HG03064 (cell line): ENCODE measurements around the gene STN1.

Source experiments
- ATAC-seq: cut with Tn5 transposase; IDR thresholded peaks from one replicate; pipeline ENCODE4 v1.9.1; 2021; ENCODE audit warnings: low read depth; ENCODE audit not compliant: unreplicated experiment

The STN1 gene

GRCh38 chr10:103871006-103871405, 47.0 kb downstream of the STN1 start:
- no peak for ATAC-seq

GRCh38 chr10:103870516-103870915, 47.5 kb downstream of the STN1 start:
- no peak for ATAC-seq

GRCh38 chr10:103869336-103869735, 48.6 kb downstream of the STN1 start:
- no peak for ATAC-seq

- no peak for ATAC-seq
These were observed 49.8 kb downstream of the STN1 start for GRCh38 chr10:103868200-103868599.

- ATAC-seq: no peak
These were observed 56.5 kb downstream of the STN1 start for GRCh38 chr10:103861505-103861904.

GRCh38 chr10:103859161-103860086, 58.6 kb downstream of the STN1 start:
- ATAC-seq: no peak

GRCh38 chr10:103858360-103858759, 59.6 kb downstream of the STN1 start:
- ATAC-seq: no peak

- ATAC-seq: no peak
These were observed 61.2 kb downstream of the STN1 start for GRCh38 chr10:103856797-103857170.

- ATAC-seq: no peak
These were observed 61.9 kb downstream of the STN1 start for GRCh38 chr10:103855852-103856796.

GRCh38 chr10:103855424-103855823, 62.6 kb downstream of the STN1 start, which contains the start of gene SH3PXD2A:
Gene SH3PXD2A (minus strand): TSS chr10:103855576. CDS start chr10:103855266, 310 bp downstream.
- ATAC-seq: no peak

- ATAC-seq: no peak
These were observed 63.1 kb downstream of the STN1 start for GRCh38 chr10:103854686-103855391.

GRCh38 chr10:103854265-103854685, 63.7 kb downstream of the STN1 start:
- ATAC-seq: no peak

- no peak for ATAC-seq
These were observed 64.3 kb downstream of the STN1 start for GRCh38 chr10:103853428-103854264.

- ATAC-seq: no peak
These were observed 65.1 kb downstream of the STN1 start for GRCh38 chr10:103852856-103853255.

- no peak for ATAC-seq
These were observed 65.7 kb downstream of the STN1 start for GRCh38 chr10:103852189-103852711.

- ATAC-seq: no peak
These were observed 66.7 kb downstream of the STN1 start for GRCh38 chr10:103851261-103851660.

- ATAC-seq: no peak
These were observed 67.5 kb downstream of the STN1 start for GRCh38 chr10:103850572-103850895.

GRCh38 chr10:103849880-103850571, 68.0 kb downstream of the STN1 start:
- no peak for ATAC-seq
